HuH-7.5 (cell line): ENCODE data around the gene KLHL10.

Experiments used
- DNase-seq: peaks from one replicate; pipeline ENCODE4 v3.0.0; 2011; ENCODE audit warnings: low spot score

Gene KLHL10

GRCh38 chr17:41895617-41896016 is 58.0 kb downstream of the KLHL10 start:
- no peak for DNase-seq

GRCh38 chr17:41896726-41897125 is 59.1 kb downstream of the KLHL10 start:
- no peak for DNase-seq
